Measurements from ENCODE around the gene PDE4D.
"Not testable (repeated sequence)": the region's sequence is repeated elsewhere in the genome, so short reads cannot be mapped to it uniquely, and the experiment has no call there.

The PDE4D gene

DNA sequence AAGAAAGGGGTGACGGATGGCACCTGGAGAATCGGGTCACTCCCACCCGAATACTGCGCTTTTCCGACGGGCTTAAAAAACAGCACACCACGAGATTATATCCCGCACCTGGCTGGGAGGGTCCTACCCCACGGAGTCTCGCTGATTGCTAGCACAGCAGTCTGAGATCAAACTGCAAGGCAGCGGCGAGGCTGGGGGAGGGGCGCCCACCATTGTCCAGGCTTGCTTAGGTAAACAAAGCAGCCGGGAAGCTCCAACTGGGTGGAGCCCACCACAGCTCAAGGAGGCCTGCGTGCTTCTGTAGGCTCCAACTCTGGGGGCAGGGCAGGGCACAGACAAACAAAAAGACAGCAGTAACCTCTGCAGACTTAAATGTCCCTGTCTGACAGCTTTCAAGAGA is 498.6 kb downstream of the PDE4D start:
- not testable (repeated sequence) for DNase-seq

DNA sequence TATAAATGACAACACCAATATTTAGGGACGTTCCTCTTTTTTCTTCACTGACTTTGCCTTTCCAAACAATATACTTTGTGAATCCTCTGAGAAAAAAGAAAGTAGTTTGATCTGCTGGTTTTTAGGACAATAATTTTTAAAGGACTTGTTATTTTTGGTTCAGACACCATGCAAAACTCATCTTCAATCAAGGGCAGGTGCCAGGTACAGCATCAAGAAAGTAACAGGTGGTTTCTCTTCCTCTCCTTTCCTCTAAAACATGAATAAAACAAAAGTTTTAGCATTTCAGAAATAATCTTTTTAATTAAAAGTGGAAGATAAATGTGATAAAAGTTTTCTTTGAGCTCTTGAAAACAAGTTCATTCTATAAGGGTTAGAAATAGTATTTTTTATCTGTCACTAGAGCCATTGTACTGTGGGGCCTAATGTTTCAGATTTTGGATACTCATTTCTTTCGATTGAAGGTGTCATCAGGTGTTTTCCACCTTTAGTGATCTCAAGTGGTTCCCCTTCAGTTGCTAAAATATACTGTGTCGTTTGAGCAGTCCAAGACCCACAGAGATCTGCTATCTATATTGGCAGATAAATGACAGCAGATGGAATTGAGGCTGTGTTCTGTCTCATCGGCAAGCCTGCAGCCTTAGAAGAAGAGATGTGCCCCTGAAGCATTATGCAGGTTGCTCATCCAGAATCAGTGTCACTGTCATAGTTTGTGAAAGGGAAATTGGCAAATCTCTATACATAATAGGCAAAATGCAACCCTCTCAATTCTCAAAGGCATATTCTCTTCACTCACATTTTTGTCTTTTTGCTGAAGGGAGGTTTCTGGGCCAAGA is 499.7 kb downstream of the PDE4D start:
- no peak for DNase-seq

- DNase-seq: no peak
These were observed 501.9 kb downstream of the PDE4D start for GRCh38 chr5:59391576-59391975.

DNA sequence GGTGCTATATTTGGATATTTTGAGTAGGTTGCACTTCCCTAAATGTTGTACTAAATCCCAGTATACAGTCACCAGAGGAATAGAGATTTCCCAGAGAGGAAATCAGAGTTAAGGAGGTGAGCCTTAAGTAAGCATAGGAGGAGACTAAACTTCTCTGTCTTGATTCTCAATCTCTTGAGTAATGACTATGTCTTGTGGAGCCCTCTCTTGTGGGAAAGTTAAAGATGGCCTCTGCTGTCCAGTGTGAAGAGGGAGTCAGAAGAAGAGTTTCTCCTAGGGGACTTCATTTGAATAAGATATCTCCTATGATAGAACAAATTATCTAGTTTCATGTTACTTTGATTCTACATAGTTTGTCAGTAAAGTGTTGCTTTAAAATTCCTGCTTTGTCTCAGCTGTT is 502.5 kb downstream of the PDE4D start:
- DNase-seq: no peak

GRCh38 chr5:59390074-59390659 is 503.4 kb downstream of the PDE4D start:
- DNase-seq: no peak

DNA sequence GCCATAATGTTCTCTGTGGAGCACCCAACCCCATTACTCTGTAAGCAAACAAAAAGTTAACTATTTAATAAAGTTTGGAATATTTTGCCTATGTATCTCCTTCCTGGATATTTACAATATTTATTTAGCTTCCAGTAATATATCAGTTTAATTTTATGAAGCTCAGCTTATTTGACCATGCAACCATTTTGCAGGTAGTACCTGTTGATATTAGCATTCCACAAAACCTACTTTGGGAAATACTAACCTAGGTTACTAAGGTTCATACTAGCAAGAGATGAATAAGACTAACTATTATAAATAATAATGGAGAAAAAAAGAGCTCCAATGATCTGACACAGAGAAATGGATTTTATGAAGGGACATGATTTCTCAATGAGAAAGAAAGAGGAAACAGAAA is 506.4 kb downstream of the PDE4D start:
- DNase-seq: no peak

DNA sequence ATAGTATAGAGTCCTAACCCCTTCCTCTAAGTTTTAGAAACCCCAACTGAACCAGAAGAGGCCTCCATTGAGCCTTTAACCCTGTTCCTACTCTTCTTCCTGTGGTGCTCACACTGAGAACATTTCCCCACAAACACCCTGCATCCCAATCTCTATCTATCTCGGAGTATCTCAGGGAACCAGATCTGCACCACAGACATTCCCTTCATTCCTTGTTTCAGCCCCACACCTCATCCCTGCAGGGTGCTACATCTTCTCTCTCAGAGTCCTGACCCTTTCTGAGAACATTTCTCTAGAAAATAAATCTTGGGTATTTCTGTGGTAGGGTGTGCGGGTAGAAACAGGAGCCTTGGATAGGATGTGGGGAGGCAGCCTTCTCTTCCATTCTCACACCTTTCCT is 507.8 kb downstream of the PDE4D start:
- DNase-seq: no peak

- DNase-seq: no peak
These were observed 513.1 kb downstream of the PDE4D start for GRCh38 chr5:59380350-59380951.

GRCh38 chr5:59374036-59374435 is 519.5 kb downstream of the PDE4D start:
- not testable (repeated sequence) for DNase-seq

DNA sequence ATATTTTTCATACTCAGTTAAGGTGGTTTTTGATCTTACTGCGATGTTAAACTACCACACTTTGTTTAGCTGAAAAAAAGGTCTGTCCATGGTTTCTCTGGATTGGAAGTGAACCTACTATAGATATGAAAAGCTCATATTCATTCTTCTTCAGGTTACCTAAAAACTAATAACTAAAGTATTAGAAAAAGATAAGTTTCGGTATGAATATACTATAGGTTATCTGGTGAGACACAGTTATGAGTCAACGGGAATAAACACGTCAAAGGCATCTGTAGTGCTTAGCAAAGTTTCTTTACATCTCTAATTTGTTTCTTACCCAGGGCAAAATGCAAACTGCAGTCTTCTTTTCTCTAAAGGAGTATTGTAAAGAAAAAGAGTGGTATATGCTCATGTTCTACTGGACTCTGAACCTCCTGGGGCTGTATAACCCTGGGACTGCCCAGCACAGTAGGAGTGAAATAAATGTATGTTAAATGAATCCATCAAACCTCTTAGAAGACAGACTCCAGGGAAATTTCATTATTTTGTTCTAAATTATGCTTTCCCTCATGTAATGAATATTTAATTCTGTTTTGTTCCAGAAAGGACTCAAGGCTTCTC is 521.9 kb downstream of the PDE4D start:
- DNase-seq: no peak

DNA sequence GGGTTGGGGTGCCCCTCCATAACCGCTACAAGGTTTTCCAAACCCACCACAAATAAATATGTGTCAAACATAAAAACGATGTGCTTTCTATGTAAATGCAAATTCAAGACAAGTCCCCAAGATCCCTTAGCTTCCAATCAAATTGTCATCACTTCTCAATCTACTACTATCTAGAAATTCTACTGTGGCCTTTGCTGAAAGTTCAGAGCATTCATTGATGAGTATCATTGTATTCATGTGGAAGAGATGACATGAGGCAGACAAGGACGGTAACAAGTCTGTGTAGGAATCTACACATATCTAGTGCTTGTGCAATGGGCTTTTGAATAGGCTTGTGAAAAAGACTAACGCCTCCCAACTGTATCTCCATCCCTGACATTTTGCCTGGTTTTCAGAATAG is 524.6 kb downstream of the PDE4D start:
- no peak for DNase-seq

GRCh38 chr5:59367791-59368394 is 525.6 kb downstream of the PDE4D start:
- DNase-seq: peak; percentile 23

GRCh38 chr5:59366784-59367183 is 526.7 kb downstream of the PDE4D start:
- no peak for DNase-seq

DNA sequence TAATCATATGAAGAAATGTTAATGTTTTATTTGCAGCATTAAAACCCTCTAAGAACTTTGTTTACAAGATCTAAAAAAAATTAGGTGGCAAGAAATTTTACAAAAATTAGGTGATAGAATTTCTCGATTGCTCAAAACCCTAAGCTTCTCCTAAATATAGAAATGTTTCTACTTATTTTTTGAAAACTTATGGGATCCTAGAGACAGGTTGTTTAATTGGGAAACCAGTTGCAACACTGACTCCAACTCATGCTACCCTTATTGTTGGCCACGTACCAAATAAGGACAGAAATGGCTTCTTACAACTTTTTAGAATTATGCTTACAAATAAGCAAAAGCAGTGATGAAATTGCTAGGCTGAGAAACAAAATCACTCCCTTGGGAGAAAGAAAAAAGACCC is 531.1 kb downstream of the PDE4D start:
- no peak for DNase-seq

GRCh38 chr5:59361454-59361853 is 532.1 kb downstream of the PDE4D start:
- DNase-seq: no peak

- no peak for DNase-seq
These were observed 533.4 kb downstream of the PDE4D start for GRCh38 chr5:59360130-59360555.

- no peak for DNase-seq
These were observed 535.3 kb downstream of the PDE4D start for GRCh38 chr5:59358005-59358861.

GRCh38 chr5:59357381-59357977 is 536.0 kb downstream of the PDE4D start:
- DNase-seq: no peak

DNA sequence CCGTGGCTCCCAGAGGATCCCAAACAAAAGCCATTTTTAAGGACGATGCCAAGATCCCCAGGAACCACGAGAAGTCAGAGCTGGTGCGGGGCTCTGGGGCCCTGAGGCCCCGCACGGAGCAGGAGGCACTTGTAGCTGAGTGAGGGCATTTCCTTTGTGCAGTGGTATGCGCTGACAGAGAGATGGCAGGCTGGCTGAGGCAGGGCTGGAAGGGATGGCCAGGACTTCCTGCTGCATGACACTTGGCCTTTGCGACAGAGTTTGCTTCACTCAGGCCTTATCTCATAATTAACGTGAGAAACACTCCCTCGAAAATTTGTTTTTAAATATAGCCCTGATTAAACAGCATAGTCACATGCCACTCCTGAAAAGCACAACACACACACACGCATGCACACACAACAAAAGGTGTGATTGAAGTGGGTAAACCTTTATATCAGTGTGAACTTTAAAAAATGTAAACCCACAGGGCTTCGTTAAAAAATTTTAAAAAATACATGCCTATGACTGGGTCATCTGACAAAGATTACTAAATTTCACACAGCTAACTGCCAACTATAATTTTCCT is 536.6 kb downstream of the PDE4D start:
- DNase-seq: no peak

DNA sequence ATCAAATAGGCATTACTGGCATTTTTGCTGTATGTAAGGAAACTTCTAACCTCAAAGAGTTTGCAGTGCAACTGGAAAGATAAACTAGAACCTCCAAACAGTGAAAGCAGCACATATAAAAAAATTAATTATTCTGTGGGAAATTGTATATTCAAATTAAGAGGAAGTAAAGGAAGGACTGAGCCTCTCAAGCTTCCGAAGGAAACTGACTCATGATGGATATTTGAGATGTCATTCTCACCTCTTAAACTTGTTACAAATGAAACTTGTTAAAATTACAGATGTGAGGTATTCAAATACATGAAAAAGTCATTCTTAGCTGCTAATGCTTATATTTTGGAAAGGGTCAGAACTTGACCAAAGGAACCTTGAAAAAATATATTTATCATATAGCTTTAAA is 538.7 kb downstream of the PDE4D start:
- no peak for DNase-seq

GRCh38 chr5:59354274-59354673 is 539.3 kb downstream of the PDE4D start:
- DNase-seq: no peak

All from activated T-cell treated with anti-CD3 and anti-CD28 coated beads for 4 hours (primary cell).